ENCODE data around the gene RAI1. TPM values are rescaled to one million over a fixed set of nuclear protein-coding genes. Genes with fewer than 3 reads are reported as not detected.

The RAI1 gene
- total and polyA plus RNA-seq, 2 of the 8 experiments (the other 6 are each of a cell fraction or from before 2014, with no cell fraction given), result 0.39 to 1.2 TPM

DNA sequence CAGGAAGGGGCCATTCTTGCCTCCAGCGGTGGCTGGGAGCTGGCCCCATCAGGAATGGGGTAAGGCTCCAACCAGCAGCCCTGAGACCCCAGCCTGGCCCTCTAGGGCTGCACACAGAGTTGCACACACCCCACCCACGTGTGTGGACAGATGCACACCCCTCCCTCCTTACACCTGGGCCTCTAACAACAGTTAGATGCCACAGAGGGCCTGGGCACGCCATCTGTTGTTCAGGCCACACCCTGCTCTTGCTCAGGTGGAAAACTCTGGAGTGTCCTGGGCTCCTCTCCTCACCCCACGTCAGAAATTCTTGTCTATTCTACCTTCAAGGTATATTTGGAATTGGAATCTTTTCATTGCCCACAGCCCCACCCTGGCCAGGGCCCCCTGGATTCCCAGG lies 13.3 kb upstream of the RAI1 start:
- H3K79me2 ChIP-seq (ENCODE audit: control insufficient read depth in 1 of 2, insufficient read depth in 2 of 2, low read length in 2 of 2), result no peaks in the 10 kb centered on the region
- no peak overlapping the region for H4K5ac ChIP-seq (ENCODE audit: insufficient read length, low read depth, low read length)
- H4K20me1 ChIP-seq (replicated peaks in 1 of 2; ENCODE audit: control insufficient read depth in 1 of 2, insufficient read depth in 2 of 2, low read length in 2 of 2), result no peaks in the 10 kb centered on the region
- H3K18ac ChIP-seq (ENCODE audit: extremely low read depth, low read length), result no peak overlapping the region
- H3K23me2 ChIP-seq (ENCODE audit: low read depth, low read length), result no peaks in the 10 kb centered on the region
- no peak overlapping the region for H2BK15ac ChIP-seq (ENCODE audit: low read length)
- TF ChIP-seq TBP (IDR thresholded peaks at IDR 0.05; ENCODE audit: low read depth, low read length) (no peak), TCF12 (IDR thresholded peaks at IDR 0.05; ENCODE audit: low read depth, low read length) (no peak), FOSL1 (IDR thresholded peaks at IDR 0.05; ENCODE audit: insufficient read depth, low read depth, low read length) (no peak), SP4 (IDR thresholded peaks at IDR 0.05; ENCODE audit: low read length) (no peak), ASH2L (IDR thresholded peaks at IDR 0.05; ENCODE audit: low read length) (no peak), KDM1A (IDR thresholded peaks at IDR 0.05; ENCODE audit: borderline replicate concordance, low read length) (no peak), TEAD4 (IDR thresholded peaks at IDR 0.05; ENCODE audit: low read depth, low read length) (no peak), CREB1 (IDR thresholded peaks at IDR 0.05) (no peak)
- TF ChIP-seq, protein P1, sequence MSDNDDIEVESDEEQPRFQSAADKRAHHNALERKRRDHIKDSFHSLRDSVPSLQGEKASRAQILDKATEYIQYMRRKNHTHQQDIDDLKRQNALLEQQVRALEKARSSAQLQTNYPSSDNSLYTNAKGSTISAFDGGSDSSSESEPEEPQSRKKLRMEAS (IDR thresholded peaks at IDR 0.05), result no peak
- no peaks in the 10 kb centered on the region for H3K79me1 ChIP-seq (ENCODE audit: low read depth, low read length)
- no peak overlapping the region for H2BK120ac ChIP-seq (replicated peaks; ENCODE audit: low read depth, low read length)
- H3K4me2 ChIP-seq (ENCODE audit: insufficient read depth in 1 of 2, low read depth in 2 of 2, low read length in 2 of 2), result no peak overlapping the region
- H2AFZ ChIP-seq (ENCODE audit: low read length), result no peak overlapping the region
- 82% methylated on average over 4 of the region's 4 CpGs; no CpG with 5 or more reads in 1 of the 2 experiments for WGBS, 2 experiments (ENCODE audit: extremely low coverage in 1 of 2, insufficient coverage in 1 of 2, insufficient read length in 1 of 2, insufficient replicate concordance in 2 of 2, low coverage in 1 of 2, low lambda C conversion rate in 2 of 2, missing lambda C conversion rate in 1 of 2)
- H3K36me3 ChIP-seq (ENCODE audit: control insufficient read depth in 2 of 4, insufficient read depth in 4 of 4, low read length in 3 of 4), result no peaks in the 10 kb centered on the region
- FAIRE-seq (no peak), DNase-seq (ENCODE audit: low read depth in 1 of 2, low spot score in 2 of 2) (no peak)
- no peak overlapping the region for H3K27ac ChIP-seq (ENCODE audit: low read depth, low read length)
- no peak overlapping the region for H2BK5ac ChIP-seq (ENCODE audit: low read depth, low read length)
- CTCF ChIA-PET (ENCODE audit: partially characterized antibody), result interaction anchor here (0.9 to 2.3 kb wide), 3 partner anchors 12 to 211 kb away, joined by 3 to 15 read pairs (median 3); no protein-coding TSS in a partner anchor
- H4K8ac ChIP-seq (ENCODE audit: extremely low read depth, insufficient read depth, low read length), result no peak overlapping the region
- H2BK20ac ChIP-seq (ENCODE audit: low read length), result no peak overlapping the region
- H3K4ac ChIP-seq (replicated peaks; ENCODE audit: insufficient read length, low read depth, low read length), result no peak overlapping the region
- H3K56ac ChIP-seq (replicated peaks; ENCODE audit: insufficient read length, low read depth, low read length), result no peak overlapping the region
- H3K14ac ChIP-seq (ENCODE audit: insufficient read length), result no peak overlapping the region
- H2BK12ac ChIP-seq (ENCODE audit: low read depth, low read length), result no peak overlapping the region
- H3K9me3 ChIP-seq (ENCODE audit: insufficient read depth in 2 of 2, low read depth in 1 of 2, low read length in 1 of 2), result no peaks in the 10 kb centered on the region
- no peak overlapping the region for H3K4me3 ChIP-seq (ENCODE audit: extremely low read depth in 1 of 4, insufficient read depth in 2 of 4, low read depth in 3 of 4, low read length in 4 of 4)
- no peak overlapping the region for H3K23ac ChIP-seq (ENCODE audit: insufficient read length)
- no peak overlapping the region for H4K91ac ChIP-seq (replicated peaks; ENCODE audit: insufficient read length, low read length)
- H3K27me3 ChIP-seq (replicated peaks in 1 of 4; ENCODE audit: control insufficient read depth in 3 of 4, extremely low read depth in 1 of 4, insufficient read depth in 3 of 4, low read length in 3 of 4), result peaks cover 0 to 8% (median 3%) of the 10 kb centered on the region in 4 experiments; a peak in 3 of 7 replicates
- no peak overlapping the region for H3K9ac ChIP-seq (replicated peaks in 1 of 4; ENCODE audit: extremely low read depth in 1 of 4, low read depth in 3 of 4, low read length in 3 of 4)
- peaks cover 0 to 7% (median 6%) of the 10 kb centered on the region in 4 experiments; a peak in 6 of 7 replicates for H3K4me1 ChIP-seq (replicated peaks in 1 of 4; ENCODE audit: control insufficient read depth in 3 of 4, insufficient read depth in 4 of 4, low read length in 3 of 4)
- no peak overlapping the region for H2AK5ac ChIP-seq (ENCODE audit: low read depth, low read length)
- POLR2A ChIA-PET (ENCODE audit: partially characterized antibody), result no interaction called here

Measured in H1 (cell line).